Fibroblast of upper back skin (primary cell): ENCODE measurements around the gene KRTAP10-2.

Experiments
- DNase-seq: peaks from one replicate; pipeline ENCODE4 v3.0.0-alpha.2; 2013

Gene KRTAP10-2

GRCh38 chr21:44537930-44538911 lies 13.1 kb downstream of the KRTAP10-2 start:
- DNase-seq: no peak

DNA sequence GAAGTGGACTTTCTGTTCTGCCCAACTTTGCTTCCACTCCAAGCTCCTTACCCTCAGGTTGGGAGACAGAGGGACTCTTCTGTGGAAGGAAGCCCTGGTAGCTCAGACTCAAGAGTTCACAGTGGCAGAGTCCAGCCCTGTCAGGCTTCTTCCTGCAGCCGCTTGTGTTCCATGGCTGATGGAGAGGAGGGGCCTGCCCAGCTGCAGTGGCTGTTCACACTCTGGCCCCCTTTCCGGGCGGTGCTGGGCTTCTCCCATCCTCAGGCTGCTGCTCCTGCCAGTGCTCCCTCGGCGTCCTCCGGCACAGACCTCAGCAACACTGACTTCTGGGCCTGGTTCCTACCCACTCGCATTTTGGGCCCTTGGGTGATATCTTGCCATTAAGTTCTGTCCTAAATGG lies 15.3 kb downstream of the KRTAP10-2 start:
- DNase-seq: no peak

DNA sequence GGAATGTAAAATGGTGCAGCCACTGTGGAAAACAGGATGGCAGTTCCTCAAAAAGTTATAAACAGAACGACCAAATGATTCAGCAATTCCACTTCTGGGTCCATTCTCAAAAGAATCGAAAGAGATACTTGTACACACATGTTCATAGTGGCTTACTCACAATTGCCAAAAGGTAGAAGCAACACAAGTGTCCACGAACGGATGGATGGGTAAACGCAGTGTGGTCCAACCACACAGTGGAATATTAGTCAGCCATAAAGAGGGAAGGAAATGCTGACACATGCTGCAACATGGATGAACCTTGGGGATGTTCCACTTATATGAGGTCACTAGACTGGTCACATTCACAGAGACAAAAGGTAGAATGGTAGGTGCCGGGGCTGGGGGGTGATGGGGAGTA lies 16.6 kb downstream of the KRTAP10-2 start:
- no peak for DNase-seq

DNA sequence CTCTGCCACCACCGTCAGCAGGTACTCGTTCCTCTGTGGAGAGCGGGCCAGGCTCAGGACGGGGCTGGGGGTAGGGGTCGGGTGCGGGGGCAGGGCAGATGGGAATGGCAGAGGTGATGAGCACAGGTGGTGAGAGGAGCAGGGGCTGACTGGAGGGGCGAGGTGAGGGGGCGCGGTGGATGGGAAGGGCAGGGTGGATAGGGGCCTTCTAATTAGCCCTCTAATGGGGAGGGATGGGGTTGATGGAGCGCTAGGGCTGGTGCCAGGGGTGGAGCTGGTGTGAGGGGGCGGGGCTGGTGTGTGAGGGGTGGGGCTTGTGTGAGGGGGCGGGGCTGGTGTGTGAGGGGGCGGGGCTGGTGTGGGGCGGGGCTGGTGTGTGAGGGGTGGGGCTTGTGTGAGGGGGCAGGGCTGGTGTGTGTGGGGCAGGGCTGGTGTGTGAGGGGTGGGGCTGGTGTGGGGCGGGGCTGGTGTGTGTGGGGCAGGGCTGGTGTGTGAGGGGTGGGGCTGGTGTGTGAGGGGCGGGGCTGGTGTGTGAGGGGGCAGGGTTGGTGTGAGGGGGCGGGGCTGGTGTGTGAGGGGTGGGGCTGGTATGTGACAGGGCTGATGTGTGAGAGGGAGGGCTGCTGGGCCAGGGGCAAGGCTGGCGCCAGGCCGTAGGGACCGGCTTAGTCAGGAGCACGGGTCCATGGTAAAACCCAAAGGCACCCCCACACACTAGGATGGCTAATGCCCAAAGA lies 17.2 kb downstream of the KRTAP10-2 start:
- no peak for DNase-seq

DNA sequence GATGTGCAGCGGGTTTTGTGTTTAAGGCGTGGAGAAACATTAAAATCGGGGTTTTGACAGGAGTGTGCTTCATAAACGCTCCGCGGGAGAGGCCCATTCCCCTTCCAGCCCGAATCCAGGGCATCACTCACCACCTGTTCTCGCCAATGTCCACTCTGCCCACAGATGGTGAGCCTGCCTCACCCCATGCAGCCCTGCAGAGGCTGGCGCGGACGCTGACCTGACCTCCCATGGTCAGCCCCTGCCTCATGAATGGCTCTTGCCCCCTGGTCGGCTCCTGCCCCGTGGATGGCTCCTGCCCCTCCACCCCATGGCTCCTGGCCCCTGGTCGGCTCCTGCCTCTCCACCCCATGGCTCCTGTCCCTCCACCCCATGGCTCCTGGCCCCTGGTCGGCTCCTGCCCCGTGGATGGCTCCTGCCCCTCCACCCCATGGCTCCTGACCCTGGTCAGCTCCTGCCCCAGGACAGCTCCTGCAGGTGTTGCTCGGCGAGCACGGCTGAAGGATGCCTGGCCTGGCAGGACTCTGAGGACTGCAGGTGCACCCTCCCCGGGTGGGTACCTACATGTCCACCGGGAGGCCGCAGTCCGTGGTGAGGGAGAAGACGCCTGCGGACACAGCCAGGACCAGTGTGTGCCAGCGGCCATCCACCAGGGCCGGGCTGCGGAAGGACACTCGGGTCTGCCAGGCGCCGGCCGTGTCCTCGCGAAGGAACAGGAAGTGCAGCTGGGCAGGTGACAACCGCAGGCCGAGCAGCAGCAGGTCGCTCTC lies 18.0 kb downstream of the KRTAP10-2 start:
- no peak for DNase-seq

DNA sequence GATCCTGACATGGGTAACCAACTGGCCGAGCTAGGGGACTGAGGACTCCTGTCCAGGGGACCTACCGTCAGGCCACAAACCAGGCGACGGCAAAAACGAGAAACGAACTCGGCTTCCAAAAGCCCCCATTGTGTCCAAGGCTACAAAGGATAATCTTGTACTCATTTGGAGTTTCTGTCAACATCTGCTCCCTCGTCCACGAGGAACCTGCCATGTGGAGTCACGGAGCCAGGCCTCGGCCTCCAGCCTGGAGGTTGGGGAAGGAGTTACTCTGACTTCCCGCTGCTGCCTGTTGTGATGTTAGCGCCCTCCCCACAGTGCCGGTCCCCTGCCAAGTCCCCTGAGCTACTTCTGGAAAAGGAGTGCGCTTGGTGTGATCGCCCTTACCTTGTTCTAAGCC lies 18.6 kb downstream of the KRTAP10-2 start:
- DNase-seq: no peak

DNA sequence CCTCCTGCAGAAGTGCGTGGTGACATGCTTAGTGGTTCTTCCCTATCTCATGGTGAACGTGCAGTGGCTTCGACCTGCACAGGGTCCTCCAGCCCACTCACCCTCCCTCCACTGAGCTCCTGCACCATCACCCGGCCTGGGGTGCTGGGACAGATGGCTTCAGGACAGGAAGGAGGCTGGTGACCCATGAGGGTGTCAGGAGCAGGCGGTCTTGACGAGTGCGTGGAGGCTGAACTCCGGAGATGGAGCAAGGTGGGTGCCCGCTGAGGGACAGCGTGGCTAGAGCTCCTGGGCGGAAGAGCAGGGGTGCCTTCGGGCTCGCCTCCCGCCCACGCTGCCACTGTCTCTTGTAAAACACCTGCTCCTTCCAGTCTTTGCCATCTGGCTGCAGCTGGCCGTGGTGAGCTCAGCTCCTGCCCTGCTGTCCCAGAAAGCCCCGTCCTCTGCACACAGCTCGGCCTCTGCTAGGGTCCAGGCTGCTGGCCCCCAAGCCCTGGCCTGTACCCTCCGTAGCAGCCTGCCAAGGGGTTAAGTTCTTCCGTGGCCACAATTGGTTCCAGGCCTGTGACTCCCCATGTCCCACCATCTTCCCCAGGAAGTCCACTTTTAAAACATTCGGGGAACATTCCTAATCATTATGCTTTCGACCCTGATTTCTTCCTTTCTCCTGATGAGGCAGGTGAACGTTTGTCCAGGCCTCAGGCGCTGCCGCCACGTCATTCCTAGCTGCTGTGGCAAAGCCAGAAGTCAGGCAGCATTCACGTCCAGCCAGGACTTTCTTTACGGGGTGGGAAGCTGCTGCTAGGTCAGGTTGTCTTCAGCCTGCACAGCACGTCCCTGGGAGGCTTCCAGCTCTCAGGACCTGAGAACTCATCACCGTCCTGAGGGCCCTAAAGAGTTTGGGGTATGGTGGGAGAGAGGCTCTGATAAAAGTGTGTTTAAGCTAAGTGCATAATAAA lies 19.4 kb downstream of the KRTAP10-2 start:
- no peak for DNase-seq

GRCh38 chr21:44530903-44531605 lies 20.3 kb downstream of the KRTAP10-2 start:
- DNase-seq: no peak

- no peak for DNase-seq
Observed at GRCh38 chr21:44530221-44530902, 20.9 kb downstream of the KRTAP10-2 start.

- no peak for DNase-seq
Observed at GRCh38 chr21:44529503-44530125, 21.7 kb downstream of the KRTAP10-2 start.

DNA sequence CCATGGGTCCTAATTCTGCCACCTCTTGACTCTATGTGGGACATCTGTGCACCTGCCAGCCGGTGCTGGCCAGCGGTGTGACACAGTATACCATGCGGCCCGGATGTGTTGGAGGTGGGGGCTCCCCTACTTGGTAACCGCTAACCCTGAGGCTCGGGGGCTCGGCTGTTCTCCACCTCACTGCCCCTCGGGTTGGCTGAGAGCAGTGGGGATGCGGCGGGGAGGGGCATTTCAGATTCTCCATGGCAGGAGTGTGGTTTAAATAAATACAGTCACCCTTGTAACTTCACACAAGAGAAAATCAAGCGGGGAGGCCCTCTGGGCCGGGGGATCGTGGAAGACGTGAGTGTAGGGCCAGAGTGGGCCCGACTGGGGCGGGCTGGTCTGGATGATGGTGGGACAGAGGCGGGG lies 22.3 kb downstream of the KRTAP10-2 start:
- DNase-seq: no peak

DNA sequence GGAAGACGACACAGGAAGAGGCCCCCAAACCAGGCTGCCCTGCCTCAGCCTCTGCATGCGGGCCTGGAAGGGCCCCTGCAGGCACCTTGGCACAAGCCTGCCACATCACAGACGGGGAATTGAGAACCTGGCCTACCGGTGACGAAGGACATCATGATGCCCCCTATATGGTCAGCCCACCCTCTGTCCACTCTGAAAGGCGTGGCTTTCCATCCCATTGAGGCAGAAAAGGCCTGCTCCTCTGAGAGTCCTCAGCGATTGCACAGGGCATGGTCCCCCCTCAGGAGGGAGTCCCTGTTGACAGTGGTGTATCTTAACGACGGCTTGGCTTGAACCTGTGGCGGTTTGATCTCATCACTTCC lies 22.7 kb downstream of the KRTAP10-2 start:
- no peak for DNase-seq

GRCh38 chr21:44527983-44528633 lies 23.2 kb downstream of the KRTAP10-2 start:
- no peak for DNase-seq

- no peak for DNase-seq
Observed at GRCh38 chr21:44527156-44527982, 23.9 kb downstream of the KRTAP10-2 start.

- DNase-seq: no peak
Observed at GRCh38 chr21:44526096-44526997, 25.0 kb downstream of the KRTAP10-2 start.

DNA sequence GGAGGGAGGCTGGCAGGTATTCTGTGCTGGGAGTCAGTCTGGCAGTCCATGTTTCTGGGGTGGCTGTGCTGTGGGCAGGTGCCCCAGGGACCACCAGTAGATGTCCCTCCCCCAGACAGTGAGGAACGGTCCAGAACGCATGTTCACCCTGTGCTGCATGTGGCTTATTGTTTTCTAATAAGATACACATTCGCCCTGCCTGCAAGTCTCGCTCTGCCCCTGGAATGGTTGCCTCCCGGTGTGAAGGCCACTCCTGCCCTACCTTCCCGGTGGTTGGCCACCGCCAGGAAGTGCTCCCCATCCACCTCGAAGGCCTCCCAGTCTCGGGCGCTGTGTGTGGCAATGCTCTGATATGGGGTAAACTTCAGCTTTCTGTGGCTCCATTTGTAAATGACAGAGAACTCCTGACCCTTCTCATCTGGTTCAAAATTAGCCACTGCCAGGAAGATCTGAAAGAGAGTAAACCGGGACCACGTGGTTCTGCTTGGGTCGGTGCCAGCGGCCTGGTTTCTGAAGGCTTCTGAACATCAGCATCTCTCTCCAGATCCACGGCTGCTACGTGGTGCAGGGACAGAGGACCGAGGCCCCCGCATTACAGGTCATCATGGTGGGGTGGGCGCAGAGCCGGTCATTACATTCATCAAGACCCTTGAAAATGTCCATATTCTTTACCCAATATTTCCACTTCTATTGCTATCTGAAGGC lies 25.8 kb downstream of the KRTAP10-2 start:
- DNase-seq: no peak
